MCF 10A (cell line): ENCODE results near the gene SMKR1. TPM values are rescaled to one million over a fixed set of nuclear protein-coding genes. Genes with fewer than 3 reads are reported as not detected.
"Not testable (repeated sequence)": the region's sequence is repeated elsewhere in the genome, so short reads cannot be mapped to it uniquely, and the experiment has no call there.

Experiments
- BruUV-seq: library from RNA; stranded (reverse); fragments of 400-500 nt; replicated peaks from 2 replicates; lab custom pipeline; 2021; lab: Mats Ljungman, UMichigan
- CTCF ChIA-PET: fragments of 300-600 bp; sonication (Branson Sonifier 250); formaldehyde crosslinking; extraction: SDS; loops from one replicate; lab custom pipeline; 2021; ENCODE audit warnings: antibody characterized with exemption, inconsistent platforms; lab: Yijun Ruan, JAX
- POLR2A ChIA-PET: fragments of 300-600, 350-650 bp; sonication (Branson Sonifier 250); formaldehyde crosslinking; extraction: SDS; loops from one replicate; lab custom pipeline; 2020; ENCODE audit warnings: antibody characterized with exemption, inconsistent platforms; lab: Yijun Ruan, JAX
- DNase-seq: peaks from one replicate; pipeline ENCODE4 v3.0.0-alpha.2; 2018; ENCODE audit not compliant: unreplicated experiment
- H3K27ac Mint-ChIP-seq: one replicate; pipeline ENCODE4 v1.8.0; 2022; ENCODE audit warnings: mild to moderate bottlenecking, low read depth, mixed read lengths; ENCODE audit not compliant: unreplicated experiment
- H3K27me3 Mint-ChIP-seq: one replicate; pipeline ENCODE4 v1.8.0; 2022; ENCODE audit warnings: mixed read lengths; ENCODE audit not compliant: insufficient read depth, unreplicated experiment
- H3K36me3 Mint-ChIP-seq: one replicate; pipeline ENCODE4 v1.8.0; 2022; ENCODE audit warnings: mild to moderate bottlenecking, moderate library complexity, mixed read lengths; ENCODE audit not compliant: insufficient read depth, unreplicated experiment
- H3K4me1 Mint-ChIP-seq: one replicate; pipeline ENCODE4 v1.8.0; 2022; ENCODE audit warnings: mixed read lengths; ENCODE audit not compliant: insufficient read depth, unreplicated experiment
- H3K4me3 Mint-ChIP-seq: one replicate; pipeline ENCODE4 v1.8.0; 2022; ENCODE audit warnings: mild to moderate bottlenecking, moderate library complexity, mixed read lengths; ENCODE audit not compliant: unreplicated experiment
- H3K9me3 Mint-ChIP-seq: one replicate; pipeline ENCODE4 v1.8.0; 2022; ENCODE audit warnings: mixed read lengths; ENCODE audit not compliant: unreplicated experiment
- CTCF ChIP-seq: fragments of 200-600 bp; IDR thresholded peaks from one replicate; pipeline ENCODE4 v1.8.0; 2022; ENCODE audit warnings: antibody characterized with exemption, mild to moderate bottlenecking; ENCODE audit not compliant: unreplicated experiment
- intact Hi-C: fragments of 100-400 bp; cut with micrococcal nuclease; formaldehyde crosslinking; loops from 2 replicates; pipeline ENCODE4 v1.14.1; 2022
- total RNA-seq: library from RNA; stranded (reverse); gene quantifications from 2 replicates; pipeline ENCODE4 v1.2.3, GENCODE V29; 2022

Gene SMKR1
- total RNA-seq, 1 experiment from 2014 or later: 12.4 TPM

GRCh38 chr7:129522088-129522970 lies 20.0 kb downstream of the SMKR1 start:
- BruUV-seq: no TSS peak
- Mint-ChIP-seq H3K36me3 (peaks cover 6% of the 10 kb centered on the region), H3K4me3 (no peak overlapping the region), H3K9me3 (no peaks in the 10 kb centered on the region), H3K27me3 (no peaks in the 10 kb centered on the region), H3K4me1 (peaks cover 18% of the 10 kb centered on the region), H3K27ac (no peak overlapping the region)
- no peak for DNase-seq
- ChIA-PET CTCF (interaction anchor here (0.6 kb wide), 1 partner anchor 51 kb away, joined by 3 read pairs; no protein-coding TSS in a partner anchor), POLR2A (interaction anchor here (0.8 to 0.9 kb wide), 2 partner anchors 8 to 12 kb away, joined by 3 to 4 read pairs; no protein-coding TSS in a partner anchor)
- no peak for TF ChIP-seq CTCF
- intact Hi-C loops: no loop called here

- DNase-seq: no peak
- ChIA-PET CTCF (no interaction called here), POLR2A (interaction anchor here (0.8 to 0.9 kb wide), 2 partner anchors 8 to 13 kb away, joined by 3 to 4 read pairs; no protein-coding TSS in a partner anchor)
- Mint-ChIP-seq H3K4me3 (no peak overlapping the region), H3K9me3 (no peaks in the 10 kb centered on the region), H3K27me3 (no peaks in the 10 kb centered on the region), H3K36me3 (peaks cover 6% of the 10 kb centered on the region), H3K27ac (no peak overlapping the region), H3K4me1 (peaks cover 18% of the 10 kb centered on the region)
- intact Hi-C loops: no loop called here
- no peak for TF ChIP-seq CTCF
- BruUV-seq: no TSS peak
These were observed 20.6 kb downstream of the SMKR1 start for GRCh38 chr7:129522971-129523340.

- no peak for DNase-seq
- ChIA-PET POLR2A (interaction anchor here (0.6 to 1.0 kb wide), 2 partner anchors 27 to 297 kb away, joined by 3 read pairs; no protein-coding TSS in a partner anchor), CTCF (interaction anchor here (0.7 to 0.9 kb wide), 2 partner anchors 8 to 822 kb away, joined by 3 to 4 read pairs; no protein-coding TSS in a partner anchor)
- Mint-ChIP-seq H3K36me3 (peaks cover 6% of the 10 kb centered on the region), H3K27ac (no peak overlapping the region), H3K27me3 (no peaks in the 10 kb centered on the region), H3K9me3 (no peaks in the 10 kb centered on the region), H3K4me3 (no peak overlapping the region), H3K4me1 (peaks cover 18% of the 10 kb centered on the region)
- BruUV-seq: no TSS peak
- intact Hi-C loops: no loop called here
- no peak for TF ChIP-seq CTCF
These were observed 21.6 kb downstream of the SMKR1 start for GRCh38 chr7:129523924-129524323.

- H3K27ac Mint-ChIP-seq, H3K27me3 Mint-ChIP-seq, H3K36me3 Mint-ChIP-seq, BruUV-seq, intact Hi-C loops, H3K9me3 Mint-ChIP-seq, H3K4me3 Mint-ChIP-seq: not testable (repeated sequence)
- POLR2A ChIA-PET: interaction anchor here (0.6 to 1.0 kb wide), 2 partner anchors 27 to 298 kb away, joined by 3 read pairs; no protein-coding TSS in a partner anchor
- peak; percentile 77 for DNase-seq
- H3K4me1 Mint-ChIP-seq: peaks cover 18% of the 10 kb centered on the region
- CTCF ChIA-PET: interaction anchor here (0.7 to 0.9 kb wide), 3 partner anchors 8 to 822 kb away, joined by 3 to 4 read pairs (median 3); no protein-coding TSS in a partner anchor
These were observed 22.1 kb downstream of the SMKR1 start for GRCh38 chr7:129524405-129524804.
